Uterus (tissue), 2 donors: ENCODE measurements around the gene ANKRD63.

Experiments
- POLR2A ChIP-seq, 2 donors: fragments of 450-650 bp; IDR thresholded peaks; one replicate each; pipeline ENCODE4 v1.6.1; 2016; ENCODE audit warnings: antibody characterized with exemption in 2 of 2, mild to moderate bottlenecking in 1 of 2, moderate library complexity in 1 of 2
- TF ChIP-seq, protein P1 (sequence below), 4 experiments: fragments of 200-600 bp in 2 of 4; fragments of 450-650 bp in 2 of 4; sonication (generic) in 2 of 4; IDR thresholded peaks; one replicate each; pipeline ENCODE4 v1.5.1; 2016 to 2019; ENCODE audit warnings: antibody characterized with exemption in 4 of 4, mild to moderate bottlenecking in 2 of 4, moderate library complexity in 1 of 4

DNA sequence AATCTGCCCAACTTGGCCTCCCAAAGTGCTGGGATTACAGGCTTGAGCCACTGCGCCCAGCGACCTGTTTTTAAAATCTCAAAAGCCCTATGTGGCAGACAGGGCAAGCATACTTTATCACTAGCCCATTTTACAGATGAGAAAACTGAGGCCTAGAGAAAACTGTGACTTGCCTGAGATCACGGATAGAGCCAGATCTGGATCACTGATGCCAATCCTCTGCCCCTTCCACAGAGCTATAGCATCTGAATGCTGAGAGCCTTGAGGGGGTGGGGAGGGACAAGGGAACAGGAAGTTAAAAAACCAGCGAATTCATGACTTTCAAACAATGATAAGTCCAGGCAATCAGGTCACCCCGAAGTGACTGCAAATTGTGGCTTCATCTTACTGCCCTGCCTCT, 7.3 kb downstream of the ANKRD63 start:
- TF ChIP-seq, protein P1, sequence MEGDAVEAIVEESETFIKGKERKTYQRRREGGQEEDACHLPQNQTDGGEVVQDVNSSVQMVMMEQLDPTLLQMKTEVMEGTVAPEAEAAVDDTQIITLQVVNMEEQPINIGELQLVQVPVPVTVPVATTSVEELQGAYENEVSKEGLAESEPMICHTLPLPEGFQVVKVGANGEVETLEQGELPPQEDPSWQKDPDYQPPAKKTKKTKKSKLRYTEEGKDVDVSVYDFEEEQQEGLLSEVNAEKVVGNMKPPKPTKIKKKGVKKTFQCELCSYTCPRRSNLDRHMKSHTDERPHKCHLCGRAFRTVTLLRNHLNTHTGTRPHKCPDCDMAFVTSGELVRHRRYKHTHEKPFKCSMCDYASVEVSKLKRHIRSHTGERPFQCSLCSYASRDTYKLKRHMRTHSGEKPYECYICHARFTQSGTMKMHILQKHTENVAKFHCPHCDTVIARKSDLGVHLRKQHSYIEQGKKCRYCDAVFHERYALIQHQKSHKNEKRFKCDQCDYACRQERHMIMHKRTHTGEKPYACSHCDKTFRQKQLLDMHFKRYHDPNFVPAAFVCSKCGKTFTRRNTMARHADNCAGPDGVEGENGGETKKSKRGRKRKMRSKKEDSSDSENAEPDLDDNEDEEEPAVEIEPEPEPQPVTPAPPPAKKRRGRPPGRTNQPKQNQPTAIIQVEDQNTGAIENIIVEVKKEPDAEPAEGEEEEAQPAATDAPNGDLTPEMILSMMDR (IDR thresholded peaks at IDR 0.05): no peak
- TF ChIP-seq POLR2A (IDR thresholded peaks at IDR 0.05): no peak
